Subcutaneous adipose tissue (tissue), 4 donors: Measurements from ENCODE around the gene MAP2K5. TPM values are rescaled to one million over a fixed set of nuclear protein-coding genes. Genes with fewer than 3 reads are reported as not detected.

Experiments used
- CTCF ChIP-seq: fragments of 450-650 bp; IDR thresholded peaks from one replicate; pipeline ENCODE4 v1.5.1; 2016; ENCODE audit warnings: low read depth, mild to moderate bottlenecking, control low read depth, antibody characterized with exemption, moderate library complexity
- total RNA-seq, 4 donors: library from RNA; depleted of rRNA; stranded (reverse); fragments of >200 nt; gene quantifications; one replicate each; pipeline ENCODE4 v1.1.0, GENCODE V29; 2016

Gene MAP2K5
- total RNA-seq, 4 donors from 2014 or later = 20.7 to 23.4 (median 22.3) TPM

- no peak for TF ChIP-seq CTCF
Observed at GRCh38 chr15:67537771-67538170, 4.7 kb upstream of the MAP2K5 start.

- TF ChIP-seq CTCF = no peak
Observed at GRCh38 chr15:67543348-67543718, 830 bp downstream of the MAP2K5 start.

GRCh38 chr15:67544475-67544874 lies 2.0 kb downstream of the MAP2K5 start:
- TF ChIP-seq CTCF = no peak

- no peak for TF ChIP-seq CTCF
Observed at GRCh38 chr15:67545864-67546263, 3.4 kb downstream of the MAP2K5 start.

GRCh38 chr15:67547064-67547463 lies 4.6 kb downstream of the MAP2K5 start:
- TF ChIP-seq CTCF = no peak

- TF ChIP-seq CTCF = no peak
Observed at GRCh38 chr15:67547836-67548235, 5.3 kb downstream of the MAP2K5 start.

- no peak for TF ChIP-seq CTCF
Observed at GRCh38 chr15:67548236-67548852, 5.8 kb downstream of the MAP2K5 start.
